Keratinocyte (primary cell): ENCODE results near the gene NHSL2. TPM values are rescaled to one million over a fixed set of nuclear protein-coding genes. Genes with fewer than 3 reads are reported as not detected.
A peak's percentile ranks its signal among the peaks of the same experiment; 100 is the strongest.

Experiments used
- DNase-seq: peaks from one replicate; pipeline ENCODE4 v3.0.0-alpha.2; 2011; ENCODE audit warnings: low read depth, missing footprints, low spot score
- FAIRE-seq: peaks from 2 replicates; lab custom pipeline; 2011; peaks lifted over from hg19 to GRCh38; lab: Jason Lieb, UNC
- H2AFZ ChIP-seq: 2 replicates; pipeline ENCODE4 v1.6.0; 2012; ENCODE audit warnings: low read length, control low read depth, inconsistent platforms; ENCODE audit not compliant: control insufficient read depth
- H3K27ac ChIP-seq: 2 replicates; pipeline ENCODE4 v1.5.1; 2011; ENCODE audit warnings: low read length; ENCODE audit not compliant: control insufficient read depth, insufficient read depth
- H3K27me3 ChIP-seq: 3 replicates; pipeline ENCODE4 v1.6.0; 2011; ENCODE audit warnings: low read length; ENCODE audit not compliant: control insufficient read depth, insufficient read depth; ENCODE audit errors: extremely low read depth
- H3K36me3 ChIP-seq, 2 experiments: 2 replicates in 1 of 2; 3 replicates in 1 of 2; pipeline ENCODE4 v1.5.1; 2011; ENCODE audit warnings: low read length in 2 of 2, mild to moderate bottlenecking in 1 of 2; ENCODE audit not compliant: control insufficient read depth in 2 of 2, insufficient read depth in 2 of 2; ENCODE audit errors: extremely low read depth in 1 of 2
- H3K4me1 ChIP-seq: 3 replicates; pipeline ENCODE4 v1.5.1; 2011; ENCODE audit warnings: low read length; ENCODE audit not compliant: control insufficient read depth, insufficient read depth; ENCODE audit errors: extremely low read depth
- H3K4me2 ChIP-seq: 3 replicates; pipeline ENCODE4 v1.6.0; 2011; ENCODE audit warnings: low read depth, low read length; ENCODE audit not compliant: control insufficient read depth, insufficient read depth; ENCODE audit errors: extremely low read depth
- H3K4me3 ChIP-seq, 3 experiments: fragments of 200-600 bp in 1 of 3; sonication (generic) in 1 of 3; 2 replicates in 2 of 3; 3 replicates in 1 of 3; pipeline ENCODE4 v1.5.1; 2011 to 2016; ENCODE audit warnings: low read length in 3 of 3, mild to moderate bottlenecking in 3 of 3, control low read depth in 2 of 3, inconsistent platforms in 1 of 3, low read depth in 1 of 3, mixed read lengths in 1 of 3, mixed run types in 1 of 3, moderate library complexity in 1 of 3; ENCODE audit not compliant: control insufficient read depth in 2 of 3, insufficient read depth in 2 of 3; ENCODE audit errors: extremely low read depth in 1 of 3
- H3K79me2 ChIP-seq: 2 replicates; pipeline ENCODE4 v1.6.0; 2012; ENCODE audit warnings: low read length; ENCODE audit not compliant: control insufficient read depth, insufficient read depth
- H3K9ac ChIP-seq: 3 replicates; pipeline ENCODE4 v1.6.0; 2011; ENCODE audit warnings: low read length; ENCODE audit not compliant: control insufficient read depth, insufficient read depth; ENCODE audit errors: extremely low read depth
- H3K9me1 ChIP-seq: 3 replicates; pipeline ENCODE4 v1.6.0; 2011; ENCODE audit warnings: low read length; ENCODE audit not compliant: control insufficient read depth, insufficient read depth; ENCODE audit errors: extremely low read depth
- H3K9me3 ChIP-seq: 2 replicates; pipeline ENCODE4 v1.5.1; 2012; ENCODE audit warnings: low read depth, low read length; ENCODE audit not compliant: control insufficient read depth
- H4K20me1 ChIP-seq: 3 replicates; pipeline ENCODE4 v1.6.0; 2011; ENCODE audit warnings: low read length; ENCODE audit not compliant: control insufficient read depth, insufficient read depth; ENCODE audit errors: extremely low read depth
- CTCF ChIP-seq, 3 experiments: IDR thresholded peaks in 1 of 3; conservative IDR thresholded peaks in 1 of 3; optimal IDR thresholded peaks in 1 of 3; 2 replicates in 2 of 3; 3 replicates in 1 of 3; pipeline versions ENCODE3 to v1.5.1; 2011; ENCODE audit warnings: low read length in 3 of 3, mild to moderate bottlenecking in 3 of 3, moderate library complexity in 2 of 3, control low read depth in 1 of 3, inconsistent platforms in 1 of 3; ENCODE audit not compliant: insufficient read depth in 2 of 3; ENCODE audit errors: extremely low read depth in 1 of 3
- EZH2 ChIP-seq: IDR thresholded peaks from one replicate; pipeline ENCODE4 v1.6.1; 2012; ENCODE audit warnings: inconsistent platforms, mild to moderate bottlenecking, low read length, moderate library complexity
- dilution Hi-C: fragments of 300-500 bp; cut with MboI; formaldehyde crosslinking; loops from one replicate; pipeline ENCODE4 v1.7.0; 2020; ENCODE audit warnings: low sequenced_read_pairs; ENCODE audit not compliant: extremely low pct_ligation_motif_present
- polyA plus RNA-seq, 5 experiments: library from polyadenylated mRNA; depleted of rRNA in 3 of 5; stranded (reverse) in 3 of 5; stranded (forward) in 1 of 5; unstranded in 1 of 5; fragments of >200 nt; gene quantifications; 1 replicate in 1 of 5; 2 replicates in 3 of 5; 3 replicates in 1 of 5; pipeline versions ENCODE4 v1.2.1 to v1.2.3, GENCODE V29; 2011 to 2012; ENCODE audit warnings: missing spikeins in 2 of 5, low read depth in 1 of 5, low replicate concordance in 1 of 5

The NHSL2 gene
- polyA plus RNA-seq, 1 donor (not counting 4 experiments of a cell fraction or from before 2014, with no cell fraction given) = 0.04 TPM

GRCh38 chrX:71998836-71999509 lies 88.3 kb downstream of the NHSL2 start:
- Histone ChIP-seq H3K27me3 (peaks cover 10% of the 10 kb centered on the region), H3K9me1 (no peaks in the 10 kb centered on the region), H3K4me3 (no peak overlapping the region), H3K9me3 (no peaks in the 10 kb centered on the region), H3K79me2 (no peaks in the 10 kb centered on the region), H3K4me2 (no peak overlapping the region), H3K4me1 (peaks cover 13% of the 10 kb centered on the region), H2AFZ (no peak overlapping the region), H4K20me1 (no peaks in the 10 kb centered on the region), H3K9ac (no peak overlapping the region), H3K36me3 (no peaks in the 10 kb centered on the region), H3K27ac (no peak overlapping the region)
- FAIRE-seq (peak; percentile 53), DNase-seq (no peak)
- dilution Hi-C loops = no loop called here
- TF ChIP-seq EZH2 (no peak), CTCF (optimal IDR thresholded peaks at IDR 0.05 in 1 of 3, IDR thresholded peaks at IDR 0.05 in 1 of 3, conservative IDR thresholded peaks at IDR 0.05 in 1 of 3; ENCODE audit: extremely low read depth in 1 of 3, insufficient read depth in 2 of 3, low read length in 3 of 3) (peak; percentile 45 to 74 (median 59))

GRCh38 chrX:71999535-71999934 lies 88.9 kb downstream of the NHSL2 start:
- dilution Hi-C loops = no loop called here
- no peaks in the 10 kb centered on the region for H4K20me1 ChIP-seq
- no peak overlapping the region for H3K4me2 ChIP-seq
- peaks cover 9% of the 10 kb centered on the region for H3K4me1 ChIP-seq
- H3K27ac ChIP-seq = no peak overlapping the region
- no peak overlapping the region for H2AFZ ChIP-seq
- H3K79me2 ChIP-seq = no peaks in the 10 kb centered on the region
- DNase-seq (no peak), FAIRE-seq (no peak)
- no peaks in the 10 kb centered on the region for H3K36me3 ChIP-seq
- H3K27me3 ChIP-seq = peaks cover 10% of the 10 kb centered on the region
- H3K9me3 ChIP-seq = no peaks in the 10 kb centered on the region
- H3K4me3 ChIP-seq = no peak overlapping the region
- no peaks in the 10 kb centered on the region for H3K9me1 ChIP-seq
- TF ChIP-seq EZH2 (no peak), CTCF (optimal IDR thresholded peaks at IDR 0.05 in 1 of 3, IDR thresholded peaks at IDR 0.05 in 1 of 3, conservative IDR thresholded peaks at IDR 0.05 in 1 of 3; ENCODE audit: extremely low read depth in 1 of 3, insufficient read depth in 2 of 3, low read length in 3 of 3) (no peak)
- H3K9ac ChIP-seq = no peak overlapping the region
